HEK293T (cell line): ENCODE data around the gene CDH13.

ENCODE experiments used
- BHLHE40 ChIP-seq: fragments of 450-650 bp; IDR thresholded peaks from 2 replicates; pipeline ENCODE4 v1.6.1; 2016; ENCODE audit warnings: mild to moderate bottlenecking, moderate library complexity, borderline replicate concordance
- CTBP1 ChIP-seq: fragments of 450-650 bp; IDR thresholded peaks from 2 replicates; pipeline ENCODE4 v1.6.1; 2016; ENCODE audit warnings: borderline replicate concordance
- ELF4 ChIP-seq: fragments of 450-650 bp; IDR thresholded peaks from 2 replicates; pipeline ENCODE4 v1.6.1; 2017; ENCODE audit warnings: antibody characterized with exemption
- FOXA1 ChIP-seq: fragments of 450-650 bp; IDR thresholded peaks from 2 replicates; pipeline ENCODE4 v1.6.1; 2016; ENCODE audit warnings: mild to moderate bottlenecking
- FOXK2 ChIP-seq: fragments of 450-650 bp; IDR thresholded peaks from 2 replicates; pipeline ENCODE4 v1.6.1; 2016; ENCODE audit warnings: mild to moderate bottlenecking
- HDGF ChIP-seq: fragments of 450-650 bp; IDR thresholded peaks from 2 replicates; pipeline ENCODE4 v1.6.1; 2017; ENCODE audit warnings: antibody characterized with exemption, borderline replicate concordance
- LEF1 ChIP-seq: fragments of 450-650 bp; IDR thresholded peaks from 2 replicates; pipeline ENCODE4 v1.6.1; 2017; ENCODE audit warnings: mild to moderate bottlenecking, borderline replicate concordance
- NFRKB ChIP-seq: fragments of 450-650 bp; IDR thresholded peaks from 2 replicates; pipeline ENCODE4 v1.6.1; 2016; ENCODE audit warnings: mild to moderate bottlenecking, moderate library complexity
- SP1 ChIP-seq: fragments of 450-650 bp; IDR thresholded peaks from 2 replicates; pipeline ENCODE4 v1.6.1; 2017

DNA sequence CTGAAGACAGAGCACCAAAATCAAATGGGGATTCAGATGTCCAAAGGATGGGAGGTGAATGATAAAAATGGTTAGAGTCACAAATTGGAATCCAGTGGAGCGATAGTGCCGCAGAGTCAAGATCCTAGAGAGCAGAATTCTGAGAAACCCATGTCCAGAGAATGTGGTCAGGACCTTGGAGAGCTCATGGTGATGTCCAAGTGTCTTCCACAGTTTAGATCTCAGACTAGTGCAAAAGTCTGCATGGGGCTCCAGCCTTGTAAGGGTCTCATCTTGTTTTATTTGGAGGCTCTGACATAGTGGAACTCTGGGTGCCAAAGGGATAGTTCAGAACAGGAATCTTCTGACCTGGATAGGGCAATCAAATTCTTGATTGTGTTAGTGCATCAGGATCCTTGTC lies 935.1 kb downstream of the CDH13 start:
- TF ChIP-seq NFRKB: no peak
- no peak for TF ChIP-seq FOXA1
- TF ChIP-seq CTBP1: no peak
- no peak for TF ChIP-seq FOXK2
- no peak for TF ChIP-seq BHLHE40
- TF ChIP-seq SP1: no peak
- no peak for TF ChIP-seq LEF1
- TF ChIP-seq ELF4: no peak
- no peak for TF ChIP-seq HDGF
